H54 (cell line): Measurements from ENCODE around the gene VPS37C.

Experiments used
- DNase-seq: peaks from one replicate; pipeline ENCODE4 v3.0.0; 2011; ENCODE audit warnings: low spot score, mixed read lengths; ENCODE audit not compliant: insufficient read length
- FAIRE-seq: peaks from 3 replicates; lab custom pipeline; 2011; peaks lifted over from hg19 to GRCh38; lab: Jason Lieb, UNC
- POLR2A ChIP-seq: IDR thresholded peaks from 2 replicates; pipeline ENCODE4 v1.6.1; 2011; ENCODE audit warnings: low read depth, mild to moderate bottlenecking, low read length

The VPS37C gene

GRCh38 chr11:61128947-61129638 is 32.1 kb downstream of the VPS37C start:
- no peak for TF ChIP-seq POLR2A
- FAIRE-seq (no peak), DNase-seq (no peak)

- no peak for TF ChIP-seq POLR2A
- no peak for FAIRE-seq
- no peak for DNase-seq
Observed at GRCh38 chr11:61127991-61128390, 33.2 kb downstream of the VPS37C start.

GRCh38 chr11:61126256-61126655 is 35.0 kb downstream of the VPS37C start:
- DNase-seq (no peak), FAIRE-seq (no peak)
- TF ChIP-seq POLR2A = no peak

GRCh38 chr11:61125310-61125684 is 35.9 kb downstream of the VPS37C start:
- DNase-seq (no peak), FAIRE-seq (no peak)
- no peak for TF ChIP-seq POLR2A

GRCh38 chr11:61124574-61125309 is 36.5 kb downstream of the VPS37C start:
- TF ChIP-seq POLR2A = no peak
- peak; percentile 34 for DNase-seq
- FAIRE-seq = no peak

GRCh38 chr11:61123775-61124571 is 37.3 kb downstream of the VPS37C start:
- FAIRE-seq (no peak), DNase-seq (no peak)
- no peak for TF ChIP-seq POLR2A

- FAIRE-seq = no peak
- no peak for TF ChIP-seq POLR2A
- no peak for DNase-seq
Observed at GRCh38 chr11:61122761-61123160, 38.5 kb downstream of the VPS37C start.

GRCh38 chr11:61121917-61122316 is 39.3 kb downstream of the VPS37C start:
- no peak for TF ChIP-seq POLR2A
- DNase-seq = no peak
- no peak for FAIRE-seq

GRCh38 chr11:61121192-61121831 is 39.9 kb downstream of the VPS37C start:
- FAIRE-seq (no peak), DNase-seq (peak; percentile 29)
- no peak for TF ChIP-seq POLR2A

GRCh38 chr11:61120706-61121191 is 40.5 kb downstream of the VPS37C start:
- DNase-seq (peak; percentile 61), FAIRE-seq (no peak)
- TF ChIP-seq POLR2A = no peak

- no peak for TF ChIP-seq POLR2A
- DNase-seq (no peak), FAIRE-seq (no peak)
Observed at GRCh38 chr11:61120099-61120705, 41.0 kb downstream of the VPS37C start.

GRCh38 chr11:61119571-61119970 is 41.7 kb downstream of the VPS37C start:
- DNase-seq = no peak
- no peak for FAIRE-seq

GRCh38 chr11:61119055-61119454 is 42.2 kb downstream of the VPS37C start:
- TF ChIP-seq POLR2A = no peak
- FAIRE-seq (no peak), DNase-seq (no peak)

More at GRCh38 chr11:61119571-61119970, 41.7 kb downstream of the VPS37C start:
- TF ChIP-seq POLR2A = no peak
